Mesendoderm (in vitro differentiated cells): ENCODE results near the gene RNF115.

Experiments used
- DNase-seq: peaks from one replicate; pipeline ENCODE4 v3.0.0; 2013
- H2AK5ac ChIP-seq: 2 replicates; pipeline ENCODE4 v1.6.1; 2013; ENCODE audit warnings: low read length, inconsistent platforms
- H2BK120ac ChIP-seq: 2 replicates; pipeline ENCODE4 v1.6.1; 2013; ENCODE audit warnings: low read depth, mild to moderate bottlenecking, low read length, moderate library complexity, mixed read lengths
- H2BK15ac ChIP-seq: replicated peaks from 2 replicates; pipeline ENCODE4 v1.6.1; 2013; ENCODE audit warnings: low read depth, mild to moderate bottlenecking, moderate library complexity
- H2BK5ac ChIP-seq: 2 replicates; pipeline ENCODE4 v1.6.1; 2013; ENCODE audit warnings: low read length, inconsistent platforms
- H3K18ac ChIP-seq: 2 replicates; pipeline ENCODE4 v1.6.1; 2013; ENCODE audit warnings: mild to moderate bottlenecking, low read length, mixed read lengths
- H3K23ac ChIP-seq: one replicate; pipeline ENCODE4 v1.6.1; 2013; ENCODE audit warnings: low read length
- H3K27ac ChIP-seq: 2 replicates; pipeline ENCODE4 v1.5.1; 2013; ENCODE audit warnings: low read depth, mild to moderate bottlenecking, inconsistent platforms, low read length, moderate library complexity
- H3K27me3 ChIP-seq: 2 replicates; pipeline ENCODE4 v1.6.1; 2013; ENCODE audit warnings: low read length, control low read depth, mild to moderate bottlenecking, inconsistent platforms; ENCODE audit not compliant: insufficient read depth, poor library complexity
- H3K36me3 ChIP-seq: 2 replicates; pipeline ENCODE4 v1.6.1; 2013; ENCODE audit warnings: low read length, inconsistent platforms; ENCODE audit not compliant: control insufficient read depth, insufficient read depth
- H3K4ac ChIP-seq: one replicate; pipeline ENCODE4 v1.6.1; 2013; ENCODE audit warnings: low read depth, mild to moderate bottlenecking, low read length, moderate library complexity
- H3K4me1 ChIP-seq: 2 replicates; pipeline ENCODE4 v1.6.1; 2013; ENCODE audit warnings: low read depth, low read length, inconsistent platforms; ENCODE audit not compliant: control insufficient read depth
- H3K4me2 ChIP-seq: 2 replicates; pipeline ENCODE4 v1.6.1; 2013; ENCODE audit warnings: low read length
- H3K4me3 ChIP-seq: 2 replicates; pipeline ENCODE4 v1.5.1; 2013; ENCODE audit warnings: mild to moderate bottlenecking, low read length
- H3K56ac ChIP-seq: one replicate; pipeline ENCODE4 v1.6.1; 2013; ENCODE audit warnings: low read length
- H3K79me1 ChIP-seq: 2 replicates; pipeline ENCODE4 v1.6.1; 2013; ENCODE audit warnings: low read length, inconsistent platforms
- H3K79me2 ChIP-seq: 2 replicates; pipeline ENCODE4 v1.6.1; 2013; ENCODE audit warnings: mild to moderate bottlenecking, low read length; ENCODE audit not compliant: control insufficient read depth, insufficient read depth
- H3K9ac ChIP-seq: 2 replicates; pipeline ENCODE4 v1.6.1; 2013; ENCODE audit warnings: low read length, inconsistent platforms
- H4K5ac ChIP-seq: one replicate; pipeline ENCODE4 v1.6.1; 2013; ENCODE audit warnings: low read length
- H4K8ac ChIP-seq: one replicate; pipeline ENCODE4 v1.6.1; 2013; ENCODE audit warnings: low read depth, mild to moderate bottlenecking, control low read depth, low read length, moderate library complexity
- WGBS: extraction: QIAGEN DNeasy Blood & Tissue Kit; methylation state at CpG from one replicate; pipeline ENCODE4 v1.1.7; 2013; ENCODE audit warnings: low lambda C conversion rate, missing lambda C conversion rate; ENCODE audit not compliant: insufficient coverage; ENCODE audit errors: extremely low coverage; 5-methylcytosine and 5-hydroxymethylcytosine counted together

The RNF115 gene

GRCh38 chr1:145750426-145750825 is 73.5 kb downstream of the RNF115 start:
- Histone ChIP-seq H3K4ac (no peak overlapping the region), H4K8ac (no peak overlapping the region), H3K79me2 (no peaks in the 10 kb centered on the region), H3K56ac (no peak overlapping the region), H3K4me3 (no peak overlapping the region), H2BK15ac (no peak overlapping the region), H2AK5ac (no peak overlapping the region), H3K36me3 (peaks cover 2% of the 10 kb centered on the region), H3K4me1 (no peaks in the 10 kb centered on the region), H3K79me1 (no peaks in the 10 kb centered on the region), H3K18ac (no peak overlapping the region), H3K23ac (no peak overlapping the region), H3K9ac (no peak overlapping the region), H3K27ac (no peak overlapping the region), H2BK5ac (no peak overlapping the region), H3K27me3 (no peaks in the 10 kb centered on the region), H3K4me2 (no peak overlapping the region), H2BK120ac (no peak overlapping the region), H4K5ac (no peak overlapping the region)
- no peak for DNase-seq
- no CpG with 5 or more reads among the region's 5 CpGs for WGBS

GRCh38 chr1:145747398-145748247 is 76.3 kb downstream of the RNF115 start:
- Histone ChIP-seq H3K79me1 (no peaks in the 10 kb centered on the region), H3K4me1 (no peaks in the 10 kb centered on the region), H3K79me2 (no peaks in the 10 kb centered on the region), H4K8ac (no peak overlapping the region), H2AK5ac (no peak overlapping the region), H3K18ac (no peak overlapping the region), H2BK5ac (no peak overlapping the region), H3K23ac (no peak overlapping the region), H4K5ac (no peak overlapping the region), H3K9ac (no peak overlapping the region), H3K4me3 (no peak overlapping the region), H3K27me3 (no peaks in the 10 kb centered on the region), H3K4me2 (no peak overlapping the region), H3K4ac (no peak overlapping the region), H2BK15ac (no peak overlapping the region), H3K27ac (no peak overlapping the region), H3K36me3 (peaks cover 2% of the 10 kb centered on the region), H2BK120ac (no peak overlapping the region), H3K56ac (no peak overlapping the region)
- no peak for DNase-seq
- WGBS = no CpG with 5 or more reads among the region's 9 CpGs

GRCh38 chr1:145740269-145740668 is 83.6 kb downstream of the RNF115 start:
- Histone ChIP-seq H3K4ac (no peak overlapping the region), H2BK120ac (no peak overlapping the region), H3K79me1 (no peaks in the 10 kb centered on the region), H4K8ac (no peak overlapping the region), H3K23ac (no peak overlapping the region), H3K27me3 (no peaks in the 10 kb centered on the region), H3K4me1 (no peaks in the 10 kb centered on the region), H2AK5ac (no peak overlapping the region), H2BK5ac (no peak overlapping the region), H3K4me2 (no peak overlapping the region), H3K9ac (no peak overlapping the region), H3K56ac (no peak overlapping the region), H3K79me2 (no peaks in the 10 kb centered on the region), H4K5ac (no peak overlapping the region), H3K18ac (no peak overlapping the region), H3K36me3 (no peaks in the 10 kb centered on the region), H3K27ac (no peak overlapping the region), H3K4me3 (no peak overlapping the region), H2BK15ac (no peak overlapping the region)
- DNase-seq = no peak
- no CpG with 5 or more reads among the region's 4 CpGs for WGBS

GRCh38 chr1:145736191-145736590 is 87.7 kb downstream of the RNF115 start:
- Histone ChIP-seq H2BK15ac (no peak overlapping the region), H4K5ac (no peak overlapping the region), H3K27me3 (no peaks in the 10 kb centered on the region), H3K36me3 (no peaks in the 10 kb centered on the region), H3K56ac (no peak overlapping the region), H3K4me1 (no peaks in the 10 kb centered on the region), H2BK120ac (no peak overlapping the region), H3K27ac (no peak overlapping the region), H3K4me3 (no peak overlapping the region), H3K4me2 (no peak overlapping the region), H2AK5ac (no peak overlapping the region), H3K79me1 (no peaks in the 10 kb centered on the region), H3K4ac (no peak overlapping the region), H2BK5ac (no peak overlapping the region), H3K79me2 (no peaks in the 10 kb centered on the region), H4K8ac (no peak overlapping the region), H3K18ac (no peak overlapping the region), H3K23ac (no peak overlapping the region), H3K9ac (no peak overlapping the region)
- no CpG with 5 or more reads among the region's 1 CpG for WGBS
- DNase-seq = no peak

GRCh38 chr1:145730900-145731299 is 93.0 kb downstream of the RNF115 start:
- Histone ChIP-seq H3K4me3 (no peak overlapping the region), H4K5ac (no peak overlapping the region), H2AK5ac (no peak overlapping the region)

GRCh38 chr1:145730467-145730866 is 93.4 kb downstream of the RNF115 start:
- no peaks in the 10 kb centered on the region for H3K79me2 ChIP-seq
- H3K4ac ChIP-seq = no peak overlapping the region
- WGBS = no CpG with 5 or more reads among the region's 4 CpGs
- H3K36me3 ChIP-seq = no peaks in the 10 kb centered on the region
- H3K18ac ChIP-seq = no peak overlapping the region
- no peaks in the 10 kb centered on the region for H3K4me1 ChIP-seq
- no peak overlapping the region for H4K5ac ChIP-seq
- H2BK120ac ChIP-seq = no peak overlapping the region
- H2BK5ac ChIP-seq = no peak overlapping the region
- no peak overlapping the region for H3K23ac ChIP-seq
- H3K4me2 ChIP-seq = no peak overlapping the region
- H3K56ac ChIP-seq = no peak overlapping the region
- H3K27ac ChIP-seq = no peak overlapping the region
- H2AK5ac ChIP-seq = no peak overlapping the region
- no peak overlapping the region for H4K8ac ChIP-seq
- H2BK15ac ChIP-seq = no peak overlapping the region
- no peaks in the 10 kb centered on the region for H3K79me1 ChIP-seq
- no peak overlapping the region for H3K9ac ChIP-seq
- H3K4me3 ChIP-seq = no peak overlapping the region
- no peaks in the 10 kb centered on the region for H3K27me3 ChIP-seq
- DNase-seq = no peak

More at GRCh38 chr1:145730900-145731299, 93.0 kb downstream of the RNF115 start:
- H2BK5ac ChIP-seq = no peak overlapping the region
- H3K4me2 ChIP-seq = no peak overlapping the region
- H3K23ac ChIP-seq = no peak overlapping the region
- no peak overlapping the region for H2BK15ac ChIP-seq
- WGBS = no CpG with 5 or more reads among the region's 3 CpGs
- no peaks in the 10 kb centered on the region for H3K27me3 ChIP-seq
- H3K36me3 ChIP-seq = no peaks in the 10 kb centered on the region
- no peaks in the 10 kb centered on the region for H3K4me1 ChIP-seq
- no peak overlapping the region for H3K4ac ChIP-seq
- peak; percentile 63 for DNase-seq
- H4K8ac ChIP-seq = no peak overlapping the region
- H3K56ac ChIP-seq = no peak overlapping the region
- H3K18ac ChIP-seq = no peak overlapping the region
- no peak overlapping the region for H3K9ac ChIP-seq
- no peaks in the 10 kb centered on the region for H3K79me2 ChIP-seq
- no peak overlapping the region for H3K27ac ChIP-seq
- H3K79me1 ChIP-seq = no peaks in the 10 kb centered on the region
- H2BK120ac ChIP-seq = no peak overlapping the region
